Measurements from ENCODE around the gene ARHGAP42. TPM values are rescaled to one million over a fixed set of nuclear protein-coding genes. Genes with fewer than 3 reads are reported as not detected.

Gene ARHGAP42
- total and polyA plus RNA-seq, 2 of the 4 experiments (the other 2 are of a cell fraction), result 2.9 to 7.3 TPM

DNA sequence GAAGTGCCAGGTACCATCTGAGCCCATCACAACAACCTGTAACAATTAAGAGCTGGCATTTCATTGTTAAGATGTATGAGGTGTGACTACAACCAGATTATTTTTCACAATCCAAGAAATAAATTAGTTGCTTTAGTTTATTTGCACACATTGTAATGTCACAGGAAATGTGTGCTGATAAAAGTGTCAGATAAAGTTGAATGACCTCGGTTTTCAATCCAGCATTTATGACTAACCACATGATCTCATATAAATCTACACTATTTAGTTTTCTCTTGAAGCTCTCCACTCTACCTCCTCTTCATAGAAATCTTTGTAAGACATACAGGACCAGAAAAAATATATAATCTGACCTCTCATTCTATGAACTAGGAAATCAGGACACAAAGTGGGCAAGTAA lies 276.3 kb downstream of the ARHGAP42 start:
- Histone ChIP-seq H2AK5ac (ENCODE audit: low read depth, low read length) (no peak overlapping the region), H4K5ac (ENCODE audit: low read depth, low read length) (no peak overlapping the region), H3K4me3 (ENCODE audit: insufficient read depth, low read depth, low read length) (no peak overlapping the region), H3K9me3 (ENCODE audit: control insufficient read depth, insufficient read depth, low read length) (no peaks in the 10 kb centered on the region), H4K8ac (ENCODE audit: low read depth in 2 of 2, low read length in 2 of 2) (no peak overlapping the region), H3K4ac (ENCODE audit: low read depth, low read length) (no peak overlapping the region), H3K18ac (ENCODE audit: low read depth, low read length) (no peak overlapping the region), H3K79me1 (ENCODE audit: low read depth in 1 of 2, low read length in 2 of 2) (no peaks in the 10 kb centered on the region), H3K27ac (ENCODE audit: insufficient read depth, low read length) (no peak overlapping the region), H3K14ac (replicated peaks; ENCODE audit: low read depth, low read length) (no peak overlapping the region), H3K56ac (ENCODE audit: extremely low read depth, insufficient read depth, low read length) (no peak overlapping the region), H2AK9ac (replicated peaks; ENCODE audit: low read depth, low read length, poor library complexity) (no peak overlapping the region), H4K91ac (ENCODE audit: insufficient read depth, low read depth, low read length) (no peak overlapping the region), H3K9me1 (ENCODE audit: insufficient read depth, low read length) (no peaks in the 10 kb centered on the region), H2BK5ac (ENCODE audit: low read depth, low read length, poor library complexity, severe bottlenecking) (no peak overlapping the region), H2BK20ac (ENCODE audit: low read depth, low read length) (no peak overlapping the region), H3K36me3 (ENCODE audit: control insufficient read depth, insufficient read depth, low read length) (0 out of 2 replicates have a peak, but pooled peaks cover 3% of the 10 kb centered on the region), H2BK15ac (ENCODE audit: low read depth, low read length) (no peak overlapping the region), H3K27me3 (ENCODE audit: control insufficient read depth, insufficient read depth, low read length) (no peaks in the 10 kb centered on the region), H3K9ac (ENCODE audit: low read depth, low read length) (no peak overlapping the region), H2BK120ac (ENCODE audit: low read depth, low read length) (no peak overlapping the region), H3K23ac (ENCODE audit: low read depth, low read length) (no peak overlapping the region), H3K4me1 (ENCODE audit: control insufficient read depth, insufficient read depth, low read length) (no peaks in the 10 kb centered on the region), H4K20me1 (ENCODE audit: insufficient read depth, low read length) (no peaks in the 10 kb centered on the region), H3K4me2 (ENCODE audit: low read depth, low read length) (no peak overlapping the region), H2AFZ (replicated peaks; ENCODE audit: low read length, poor library complexity) (no peak overlapping the region)
- DNase-seq (peak; percentile 20), ATAC-seq (ENCODE audit: low read depth) (no peak)
- no CpG with 5 or more reads among the region's 1 CpG for WGBS, 2 experiments (ENCODE audit: extremely low coverage in 2 of 2, insufficient read length in 1 of 2)
- no TSS peak for BruUV-seq (replicated peaks)
- ChIA-PET CTCF (no interaction called here), POLR2A (ENCODE audit: unreplicated experiment) (interaction anchor here (0.5 kb wide), 1 partner anchor 156 kb away, joined by 3 read pairs; no protein-coding TSS in a partner anchor)
- in situ Hi-C loops (cut with MboI; ENCODE audit: low sequenced_read_pairs) (no loop called here), dilution Hi-C loops (cut with HindIII; ENCODE audit: low sequenced_read_pairs, unreplicated experiment) (no loop called here), intact Hi-C loops (cut with micrococcal nuclease) (no loop called here)
- no peak for TF ChIP-seq MXI1 (IDR thresholded peaks at IDR 0.05; ENCODE audit: borderline replicate concordance, low read depth, low read length)
- no peak for TF ChIP-seq RCOR1 (IDR thresholded peaks at IDR 0.05; ENCODE audit: insufficient replicate concordance, low read length)
- TF ChIP-seq FOS (IDR thresholded peaks at IDR 0.05; ENCODE audit: low read depth, low read length), result no peak
- TF ChIP-seq CHD1 (IDR thresholded peaks at IDR 0.05; ENCODE audit: low read depth, low read length), result no peak
- no peak for TF ChIP-seq POLR2A (IDR thresholded peaks at IDR 0.05; ENCODE audit: low read depth, low read length)
- TF ChIP-seq, protein P1, sequence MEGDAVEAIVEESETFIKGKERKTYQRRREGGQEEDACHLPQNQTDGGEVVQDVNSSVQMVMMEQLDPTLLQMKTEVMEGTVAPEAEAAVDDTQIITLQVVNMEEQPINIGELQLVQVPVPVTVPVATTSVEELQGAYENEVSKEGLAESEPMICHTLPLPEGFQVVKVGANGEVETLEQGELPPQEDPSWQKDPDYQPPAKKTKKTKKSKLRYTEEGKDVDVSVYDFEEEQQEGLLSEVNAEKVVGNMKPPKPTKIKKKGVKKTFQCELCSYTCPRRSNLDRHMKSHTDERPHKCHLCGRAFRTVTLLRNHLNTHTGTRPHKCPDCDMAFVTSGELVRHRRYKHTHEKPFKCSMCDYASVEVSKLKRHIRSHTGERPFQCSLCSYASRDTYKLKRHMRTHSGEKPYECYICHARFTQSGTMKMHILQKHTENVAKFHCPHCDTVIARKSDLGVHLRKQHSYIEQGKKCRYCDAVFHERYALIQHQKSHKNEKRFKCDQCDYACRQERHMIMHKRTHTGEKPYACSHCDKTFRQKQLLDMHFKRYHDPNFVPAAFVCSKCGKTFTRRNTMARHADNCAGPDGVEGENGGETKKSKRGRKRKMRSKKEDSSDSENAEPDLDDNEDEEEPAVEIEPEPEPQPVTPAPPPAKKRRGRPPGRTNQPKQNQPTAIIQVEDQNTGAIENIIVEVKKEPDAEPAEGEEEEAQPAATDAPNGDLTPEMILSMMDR (conservative IDR thresholded peaks at IDR 0.05; ENCODE audit: low read depth, low read length), result no peak
- no peak for TF ChIP-seq RAD21 (IDR thresholded peaks at IDR 0.05; ENCODE audit: low read length)
- TF ChIP-seq RFX5 (IDR thresholded peaks at IDR 0.05; ENCODE audit: low read depth, low read length), result no peak
- TF ChIP-seq, protein P2, sequence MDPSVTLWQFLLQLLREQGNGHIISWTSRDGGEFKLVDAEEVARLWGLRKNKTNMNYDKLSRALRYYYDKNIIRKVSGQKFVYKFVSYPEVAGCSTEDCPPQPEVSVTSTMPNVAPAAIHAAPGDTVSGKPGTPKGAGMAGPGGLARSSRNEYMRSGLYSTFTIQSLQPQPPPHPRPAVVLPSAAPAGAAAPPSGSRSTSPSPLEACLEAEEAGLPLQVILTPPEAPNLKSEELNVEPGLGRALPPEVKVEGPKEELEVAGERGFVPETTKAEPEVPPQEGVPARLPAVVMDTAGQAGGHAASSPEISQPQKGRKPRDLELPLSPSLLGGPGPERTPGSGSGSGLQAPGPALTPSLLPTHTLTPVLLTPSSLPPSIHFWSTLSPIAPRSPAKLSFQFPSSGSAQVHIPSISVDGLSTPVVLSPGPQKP (IDR thresholded peaks at IDR 0.05; ENCODE audit: borderline replicate concordance, low read depth, low read length), result no peak
- TF ChIP-seq NFE2L2 (IDR thresholded peaks at IDR 0.05; ENCODE audit: low read depth, low read length), result no peak
- TF ChIP-seq, protein P3, sequence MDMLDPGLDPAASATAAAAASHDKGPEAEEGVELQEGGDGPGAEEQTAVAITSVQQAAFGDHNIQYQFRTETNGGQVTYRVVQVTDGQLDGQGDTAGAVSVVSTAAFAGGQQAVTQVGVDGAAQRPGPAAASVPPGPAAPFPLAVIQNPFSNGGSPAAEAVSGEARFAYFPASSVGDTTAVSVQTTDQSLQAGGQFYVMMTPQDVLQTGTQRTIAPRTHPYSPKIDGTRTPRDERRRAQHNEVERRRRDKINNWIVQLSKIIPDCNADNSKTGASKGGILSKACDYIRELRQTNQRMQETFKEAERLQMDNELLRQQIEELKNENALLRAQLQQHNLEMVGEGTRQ (IDR thresholded peaks at IDR 0.05; ENCODE audit: low read depth, low read length), result no peak
- no peak for TF ChIP-seq MAFK (IDR thresholded peaks at IDR 0.05; ENCODE audit: low read depth, low read length)

Data from IMR-90 (cell line).